ENCODE data around the gene GDPD1.

DNA sequence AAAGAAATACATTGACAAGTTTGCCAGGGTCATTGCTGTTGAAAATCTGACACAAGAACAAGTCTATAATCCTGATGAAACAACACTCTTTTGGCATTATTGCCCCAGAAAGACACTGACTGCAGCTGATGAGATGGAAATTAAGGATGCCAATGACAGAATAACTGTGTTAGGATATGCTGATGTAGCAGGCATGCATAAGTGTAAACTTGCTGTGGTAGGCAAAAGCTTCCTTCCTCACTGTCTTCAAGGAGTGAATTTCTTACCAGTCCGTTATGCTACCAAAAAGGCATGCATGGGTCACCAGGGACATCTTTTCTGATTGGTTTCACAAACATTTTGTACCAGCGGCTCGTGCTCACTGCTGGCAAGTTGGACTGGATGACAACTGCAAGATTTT, 10.5 kb downstream of the GDPD1 start:
- TF ChIP-seq NFRKB (IDR thresholded peaks at IDR 0.05) (no peak), L3MBTL2 (conservative IDR thresholded peaks at IDR 0.05) (no peak), BHLHE40 (IDR thresholded peaks at IDR 0.05; ENCODE audit: borderline replicate concordance) (no peak), FOXA1 (IDR thresholded peaks at IDR 0.05) (no peak), FOXK2 (IDR thresholded peaks at IDR 0.05) (no peak), LEF1 (IDR thresholded peaks at IDR 0.05; ENCODE audit: borderline replicate concordance) (no peak), FOXM1 (IDR thresholded peaks at IDR 0.05; ENCODE audit: borderline replicate concordance) (no peak)

All from HEK293T (cell line).